ENCODE data around the gene ASTN2.
"Not testable (repeated sequence)": the region's sequence is repeated elsewhere in the genome, so short reads cannot be mapped to it uniquely, and the experiment has no call there.

The ASTN2 gene

DNA sequence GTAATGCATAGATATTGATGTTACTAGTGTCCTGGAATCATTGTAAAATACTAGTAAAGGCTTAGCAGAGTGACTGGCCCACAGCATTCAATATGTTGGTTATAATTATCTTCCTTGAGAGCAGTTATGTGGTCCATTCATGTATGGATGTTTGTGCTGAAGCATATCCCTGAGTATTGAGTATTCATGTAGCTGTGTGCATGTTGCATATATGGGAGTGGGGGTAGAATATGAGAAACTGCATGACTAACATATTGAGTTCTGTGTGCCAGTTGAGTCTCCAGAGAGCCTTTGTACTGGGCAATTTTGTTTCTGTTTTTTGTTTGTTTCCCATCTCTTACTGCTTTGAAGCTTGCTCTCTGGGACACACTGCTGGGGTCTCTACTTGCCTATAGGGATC is 950.4 kb downstream of the ASTN2 start:
- no peak for DNase-seq (ENCODE audit: low read depth in 2 of 2)

GRCh38 chr9:116461632-116462031 is 953.2 kb downstream of the ASTN2 start:
- DNase-seq (ENCODE audit: low read depth in 2 of 2), result no peak

DNA sequence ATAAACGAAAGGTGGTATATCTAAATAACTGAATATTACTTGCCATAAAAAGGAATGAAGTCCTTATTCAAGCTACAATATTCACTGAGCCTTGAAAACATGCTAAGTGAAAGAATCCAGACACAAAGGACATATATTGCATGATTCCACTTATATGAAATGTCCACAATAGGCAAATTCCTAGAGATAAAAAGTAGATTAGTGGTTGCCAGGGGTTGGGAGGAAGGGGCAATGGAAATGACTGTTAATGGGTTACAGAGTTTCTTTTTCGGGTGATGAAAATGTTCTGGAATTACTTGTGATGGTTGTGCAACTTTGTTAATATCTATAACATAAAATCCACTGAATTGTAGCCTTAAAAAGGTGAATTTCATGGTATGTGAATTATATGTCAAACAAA is 954.8 kb downstream of the ASTN2 start:
- no peak for DNase-seq (ENCODE audit: low read depth in 2 of 2)

GRCh38 chr9:116459576-116459975 is 955.3 kb downstream of the ASTN2 start:
- DNase-seq (ENCODE audit: low read depth in 2 of 2), result no peak

- DNase-seq (ENCODE audit: low read depth in 2 of 2), result no peak
Observed at GRCh38 chr9:116456490-116457088, 958.3 kb downstream of the ASTN2 start.

- DNase-seq (ENCODE audit: low read depth in 2 of 2), result not testable (repeated sequence)
Observed at GRCh38 chr9:116454539-116454938, 960.3 kb downstream of the ASTN2 start.

- no peak for DNase-seq (ENCODE audit: low read depth in 2 of 2)
Observed at GRCh38 chr9:116453785-116454184, 961.1 kb downstream of the ASTN2 start.

DNA sequence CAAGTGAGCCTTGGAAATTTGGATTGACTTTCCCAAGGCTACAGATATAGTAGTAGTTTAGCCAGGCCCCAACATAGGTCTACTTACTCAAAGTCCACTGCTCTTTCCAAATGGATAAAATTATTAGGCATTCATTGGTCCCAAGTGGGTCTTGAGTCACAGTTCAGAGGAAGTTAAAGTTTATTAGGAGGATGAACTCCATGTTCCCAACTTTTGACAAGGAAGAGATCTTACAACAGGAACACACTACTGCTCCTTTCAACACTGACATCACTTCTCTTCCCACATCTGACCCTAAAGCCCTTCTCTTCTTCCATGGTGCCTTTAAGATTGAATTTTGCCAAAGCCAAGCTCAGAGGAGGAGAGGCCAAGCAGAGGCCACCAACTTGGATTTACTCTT is 962.2 kb downstream of the ASTN2 start:
- no peak for DNase-seq (ENCODE audit: low read depth in 2 of 2)

- no peak for DNase-seq (ENCODE audit: low read depth in 2 of 2)
Observed at GRCh38 chr9:116452227-116452626, 962.6 kb downstream of the ASTN2 start.

DNA sequence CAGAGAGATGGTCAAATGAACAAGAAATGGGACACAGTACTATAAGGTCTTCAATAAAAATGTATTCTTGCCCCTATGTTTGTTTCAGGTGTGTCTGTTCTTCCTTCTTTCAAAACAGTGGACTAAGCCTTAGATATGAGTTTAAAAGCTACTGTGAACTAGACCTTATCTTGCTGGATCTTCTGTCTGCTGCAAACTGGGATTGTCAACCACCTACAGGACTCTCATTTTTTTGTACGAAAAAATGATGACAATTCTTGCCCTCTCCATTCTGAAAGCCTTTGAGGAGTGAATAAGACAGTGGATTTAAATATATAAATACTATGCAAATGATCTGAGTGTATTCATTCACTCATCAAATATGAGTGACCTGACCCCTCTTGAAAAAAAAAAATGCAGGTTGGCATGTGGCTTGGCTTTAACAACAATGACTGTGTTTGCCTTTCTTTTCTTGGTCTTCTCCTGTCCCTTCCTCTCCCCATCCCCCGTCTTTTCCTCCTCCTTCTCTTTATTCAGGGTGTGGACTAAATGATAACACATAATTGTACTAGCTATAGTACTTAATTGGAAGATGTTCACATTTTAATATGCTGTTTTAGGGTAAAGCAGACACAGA is 963.2 kb downstream of the ASTN2 start:
- DNase-seq (ENCODE audit: low read depth in 2 of 2), result no peak

- no peak for DNase-seq (ENCODE audit: low read depth in 2 of 2)
Observed at GRCh38 chr9:116450378-116451139, 964.3 kb downstream of the ASTN2 start.

DNA sequence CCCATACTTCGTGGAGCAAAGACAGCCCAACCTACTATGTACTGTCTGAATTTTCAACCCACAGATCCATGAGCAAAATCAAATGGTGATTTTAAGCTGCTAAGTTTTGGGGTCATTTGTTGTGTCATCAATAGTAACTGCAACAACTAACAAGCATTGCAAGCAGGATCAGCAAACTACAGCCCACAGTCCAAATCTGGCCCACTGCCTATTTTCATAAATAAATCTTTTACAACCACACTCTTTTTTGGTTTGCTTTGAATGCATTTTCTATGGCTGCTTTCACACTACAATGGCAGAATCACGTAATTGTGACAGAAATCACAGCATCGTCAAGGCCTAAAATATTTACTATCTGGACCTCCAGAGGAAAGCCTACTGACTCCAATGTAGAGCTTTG is 964.9 kb downstream of the ASTN2 start:
- no peak for DNase-seq (ENCODE audit: low read depth in 2 of 2)

GRCh38 chr9:116448431-116448830 is 966.4 kb downstream of the ASTN2 start:
- no peak for DNase-seq (ENCODE audit: low read depth in 2 of 2)

DNA sequence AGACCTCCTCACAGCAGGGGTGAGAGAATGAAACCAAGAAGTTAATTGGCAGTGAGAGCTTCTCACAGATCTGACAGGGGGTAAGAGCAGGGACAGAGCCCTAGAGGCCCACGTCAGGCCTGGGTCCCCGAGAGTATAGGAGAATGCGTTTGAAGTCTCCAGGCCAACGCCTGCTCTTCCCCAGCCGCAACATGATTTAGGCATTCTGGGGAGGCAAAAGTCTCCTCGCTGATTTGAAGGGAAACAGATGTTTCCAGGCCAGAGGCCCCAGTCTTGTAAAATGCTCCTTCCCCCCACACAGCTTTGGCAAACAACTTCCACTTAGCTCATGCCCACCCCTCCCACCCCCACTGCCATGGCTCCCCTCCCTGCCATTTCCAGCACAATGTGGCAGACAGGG is 966.9 kb downstream of the ASTN2 start:
- no peak for DNase-seq (ENCODE audit: low read depth in 2 of 2)

GRCh38 chr9:116442528-116442927 is 972.3 kb downstream of the ASTN2 start:
- no peak for DNase-seq (ENCODE audit: low read depth in 2 of 2)

DNA sequence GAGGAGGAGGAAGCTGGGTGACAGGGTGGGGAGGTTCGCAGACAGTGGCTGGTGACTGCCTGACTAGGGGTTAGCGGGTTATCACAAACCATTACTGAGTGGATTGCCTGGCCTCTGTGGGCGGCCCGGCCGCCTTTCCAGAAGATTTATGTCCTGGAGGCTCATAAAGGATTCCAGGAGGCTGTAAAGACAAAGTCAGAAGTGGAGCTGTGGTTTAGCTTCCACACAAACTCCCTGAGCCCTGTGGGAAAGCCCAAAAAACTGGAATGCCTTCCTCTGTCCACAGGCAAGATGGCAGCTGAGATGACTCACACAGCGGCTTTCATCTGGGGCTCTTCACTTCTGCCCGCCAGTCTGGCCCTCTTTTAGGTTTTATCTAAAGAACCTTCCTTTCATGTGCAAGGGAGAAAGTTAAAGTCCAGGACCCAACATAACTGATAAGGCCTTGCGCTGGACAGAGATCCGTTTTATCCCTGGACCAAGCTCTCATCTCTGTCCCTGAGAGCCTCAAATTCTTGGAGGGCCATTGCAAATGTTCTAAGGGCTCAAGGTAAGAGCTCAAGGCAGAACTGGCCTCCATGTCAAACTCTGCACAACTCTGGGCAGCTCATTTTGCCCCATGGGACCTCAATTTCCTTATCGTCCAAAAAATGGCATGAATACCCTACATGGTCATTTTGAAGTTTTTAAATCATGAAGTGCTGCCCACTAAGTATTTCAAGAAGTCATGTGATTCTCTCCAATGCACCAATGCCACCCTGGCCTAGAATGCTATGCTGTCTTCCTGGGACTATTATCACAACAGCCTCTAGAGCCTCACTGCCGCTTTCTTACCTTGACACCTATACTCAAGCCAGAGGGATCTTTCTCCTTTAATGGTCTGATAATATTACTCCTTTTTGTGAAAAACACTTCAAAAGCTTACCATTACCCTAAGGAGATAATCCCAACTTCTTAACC is 977.2 kb downstream of the ASTN2 start:
- DNase-seq (ENCODE audit: low read depth in 2 of 2), result no peak

GRCh38 chr9:116436121-116436520 is 978.7 kb downstream of the ASTN2 start:
- DNase-seq (ENCODE audit: low read depth in 2 of 2), result no peak

GRCh38 chr9:116435706-116436105 is 979.2 kb downstream of the ASTN2 start:
- DNase-seq (ENCODE audit: low read depth in 2 of 2), result no peak

DNA sequence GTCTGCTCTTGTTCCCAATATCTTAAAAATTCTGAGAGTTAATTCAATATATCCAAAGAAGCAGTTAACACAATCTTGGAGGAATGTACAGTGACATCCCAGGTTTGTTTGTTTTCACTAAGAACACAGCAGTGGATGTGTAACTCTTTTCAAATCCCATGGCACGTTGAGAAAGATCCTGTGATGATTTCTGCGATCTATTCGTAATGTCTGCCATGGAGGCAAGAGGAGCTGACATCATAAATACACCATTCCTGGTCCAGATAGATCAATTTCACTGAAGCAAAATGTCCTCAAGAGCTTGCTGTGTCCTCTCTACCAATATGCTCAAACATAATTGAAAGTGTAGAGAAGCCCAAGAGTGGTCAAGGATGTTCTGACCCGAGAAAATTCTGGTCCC is 980.5 kb downstream of the ASTN2 start:
- DNase-seq (ENCODE audit: low read depth in 2 of 2), result no peak

- no peak for DNase-seq (ENCODE audit: low read depth in 2 of 2)
Observed at GRCh38 chr9:116432051-116432450, 982.8 kb downstream of the ASTN2 start.

DNA sequence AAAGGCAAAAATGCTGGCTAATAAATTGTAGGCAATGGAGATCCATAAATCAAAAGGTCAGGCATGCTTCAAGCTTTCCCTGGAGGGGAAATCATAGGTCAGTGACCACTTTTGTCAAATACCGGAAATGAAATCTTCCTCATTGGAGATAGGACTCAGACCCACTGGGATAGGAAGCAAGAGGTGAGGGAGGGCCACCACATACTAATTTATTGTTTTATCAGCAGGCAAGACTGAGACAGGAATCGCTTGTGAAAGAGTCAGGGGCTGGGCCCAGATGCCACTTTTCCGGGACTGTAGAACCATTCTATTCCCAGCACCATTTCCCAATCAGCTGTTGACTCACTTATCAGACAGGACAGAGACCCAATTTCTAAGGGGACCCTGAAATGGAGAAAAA is 984.0 kb downstream of the ASTN2 start:
- DNase-seq (ENCODE audit: low read depth in 2 of 2), result no peak

DNA sequence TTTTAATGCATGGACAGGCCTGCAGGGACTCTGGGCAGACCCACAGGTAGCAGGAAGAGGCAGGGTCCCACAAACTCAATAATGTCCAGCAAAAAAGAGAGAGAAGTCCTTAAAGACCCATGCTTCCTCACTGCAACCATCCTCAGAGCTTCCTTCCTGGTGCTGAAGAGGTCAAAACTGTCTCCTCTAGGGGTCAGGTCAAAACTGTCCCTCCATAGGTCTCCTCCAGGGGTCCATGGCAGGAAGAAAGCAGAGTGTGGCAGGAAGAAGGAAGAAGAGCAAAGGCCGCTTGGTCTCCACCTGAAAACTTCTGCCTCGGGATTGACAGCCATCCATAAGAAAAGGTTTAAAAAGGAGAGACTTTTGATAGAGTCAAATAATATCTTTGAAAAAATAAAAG is 989.6 kb downstream of the ASTN2 start:
- no peak for DNase-seq (ENCODE audit: low read depth in 2 of 2)
